ENCODE data around the gene NSD2. TPM values are rescaled to one million over a fixed set of nuclear protein-coding genes. Genes with fewer than 3 reads are reported as not detected.

The NSD2 gene
- total RNA-seq, 1 experiment from 2014 or later = 69.0 TPM

GRCh38 chr4:1822568-1823544, 48.3 kb upstream of the NSD2 start:
- BruUV-seq (replicated peaks) = no TSS peak
- CTCF ChIA-PET = no interaction called here
- POLR2A ChIA-PET (ENCODE audit: unreplicated experiment) = no interaction called here

GRCh38 chr4:1823545-1823932, 47.7 kb upstream of the NSD2 start:
- Histone ChIP-seq H4K20me1 (ENCODE audit: low read length) (no peaks in the 10 kb centered on the region), H3K9ac (ENCODE audit: low read length) (no peak overlapping the region), H3K36me3 (ENCODE audit: low read depth, low read length) (peaks cover 11% of the 10 kb centered on the region), H3K9me2 (replicated peaks; ENCODE audit: low read length) (no peaks in the 10 kb centered on the region), H3K79me2 (ENCODE audit: low read length) (no peaks in the 10 kb centered on the region), H3K4me3 (ENCODE audit: low read length) (no peak overlapping the region), H2AFZ (ENCODE audit: low read length) (no peak overlapping the region), H3F3A (ENCODE audit: low read length, unreplicated experiment) (no peaks in the 10 kb centered on the region), H3K4me2 (ENCODE audit: low read length) (no peak overlapping the region), H3K4me1 (ENCODE audit: insufficient read depth, low read length) (no peaks in the 10 kb centered on the region), H3K27me3 (ENCODE audit: low read length) (no peaks in the 10 kb centered on the region), H3K27ac (ENCODE audit: low read length) (no peak overlapping the region), H3K9me3 (ENCODE audit: low read length) (no peaks in the 10 kb centered on the region)
- no peak for ATAC-seq
- no peak for DNase-seq
- POLR2A ChIA-PET (ENCODE audit: unreplicated experiment) = no interaction called here
- CTCF ChIA-PET = no interaction called here
- no TSS peak for BruUV-seq (replicated peaks)
- intact Hi-C loops (cut with micrococcal nuclease) = no loop called here
- TF ChIP-seq CTCF (conservative IDR thresholded peaks at IDR 0.05; ENCODE audit: low read depth, low read length) (no peak), EZH2 (IDR thresholded peaks at IDR 0.05; ENCODE audit: low read length, unreplicated experiment) (no peak), EZH2phosphoT487 (IDR thresholded peaks at IDR 0.05; ENCODE audit: borderline replicate concordance, low read length) (no peak)

More at GRCh38 chr4:1822568-1823544, 48.3 kb upstream of the NSD2 start:
- no peaks in the 10 kb centered on the region for H3K27me3 ChIP-seq (ENCODE audit: low read length)
- no peaks in the 10 kb centered on the region for H3F3A ChIP-seq (ENCODE audit: low read length, unreplicated experiment)
- TF ChIP-seq EZH2phosphoT487 (IDR thresholded peaks at IDR 0.05; ENCODE audit: borderline replicate concordance, low read length) (no peak), EZH2 (IDR thresholded peaks at IDR 0.05; ENCODE audit: low read length, unreplicated experiment) (no peak), CTCF (conservative IDR thresholded peaks at IDR 0.05; ENCODE audit: low read depth, low read length) (no peak)
- H3K4me2 ChIP-seq (ENCODE audit: low read length) = no peak overlapping the region
- H3K79me2 ChIP-seq (ENCODE audit: low read length) = no peaks in the 10 kb centered on the region
- no peaks in the 10 kb centered on the region for H3K4me1 ChIP-seq (ENCODE audit: insufficient read depth, low read length)
- DNase-seq (no peak), ATAC-seq (no peak)
- no peak overlapping the region for H3K4me3 ChIP-seq (ENCODE audit: low read length)
- no peaks in the 10 kb centered on the region for H3K9me3 ChIP-seq (ENCODE audit: low read length)
- no peaks in the 10 kb centered on the region for H3K9me2 ChIP-seq (replicated peaks; ENCODE audit: low read length)
- intact Hi-C loops (cut with micrococcal nuclease) = no loop called here
- H3K36me3 ChIP-seq (ENCODE audit: low read depth, low read length) = peaks cover 11% of the 10 kb centered on the region
- H3K27ac ChIP-seq (ENCODE audit: low read length) = no peak overlapping the region
- no peaks in the 10 kb centered on the region for H4K20me1 ChIP-seq (ENCODE audit: low read length)
- H3K9ac ChIP-seq (ENCODE audit: low read length) = no peak overlapping the region
- H2AFZ ChIP-seq (ENCODE audit: low read length) = no peak overlapping the region

GRCh38 chr4:1824746-1825145, 46.4 kb upstream of the NSD2 start:
- Histone ChIP-seq H3F3A (ENCODE audit: low read length, unreplicated experiment) (no peaks in the 10 kb centered on the region), H3K4me2 (ENCODE audit: low read length) (no peak overlapping the region), H3K36me3 (ENCODE audit: low read depth, low read length) (peaks cover 11% of the 10 kb centered on the region), H3K9me3 (ENCODE audit: low read length) (no peaks in the 10 kb centered on the region), H3K9me2 (replicated peaks; ENCODE audit: low read length) (no peaks in the 10 kb centered on the region), H4K20me1 (ENCODE audit: low read length) (no peaks in the 10 kb centered on the region), H2AFZ (ENCODE audit: low read length) (no peak overlapping the region), H3K4me3 (ENCODE audit: low read length) (no peak overlapping the region), H3K9ac (ENCODE audit: low read length) (no peak overlapping the region), H3K27me3 (ENCODE audit: low read length) (no peaks in the 10 kb centered on the region), H3K27ac (ENCODE audit: low read length) (no peak overlapping the region), H3K79me2 (ENCODE audit: low read length) (no peaks in the 10 kb centered on the region), H3K4me1 (ENCODE audit: insufficient read depth, low read length) (no peaks in the 10 kb centered on the region)
- intact Hi-C loops (cut with micrococcal nuclease) = no loop called here
- BruUV-seq (replicated peaks) = no TSS peak
- ATAC-seq = no peak
- no peak for DNase-seq
- CTCF ChIA-PET = no interaction called here
- POLR2A ChIA-PET (ENCODE audit: unreplicated experiment) = no interaction called here
- TF ChIP-seq CTCF (conservative IDR thresholded peaks at IDR 0.05; ENCODE audit: low read depth, low read length) = no peak
- no peak for TF ChIP-seq EZH2 (IDR thresholded peaks at IDR 0.05; ENCODE audit: low read length, unreplicated experiment)
